Middle frontal gyrus (tissue), 1 donor: ENCODE data around the gene GNAI2.
"Not testable (repeated sequence)": the region's sequence is repeated elsewhere in the genome, so short reads cannot be mapped to it uniquely, and the experiment has no call there.

Experiments used
- DNase-seq: peaks from one replicate; pipeline ENCODE4 v3.0.0-alpha.2; 2015; ENCODE audit warnings: low spot score; ENCODE audit errors: extremely low spot score

Gene GNAI2

DNA sequence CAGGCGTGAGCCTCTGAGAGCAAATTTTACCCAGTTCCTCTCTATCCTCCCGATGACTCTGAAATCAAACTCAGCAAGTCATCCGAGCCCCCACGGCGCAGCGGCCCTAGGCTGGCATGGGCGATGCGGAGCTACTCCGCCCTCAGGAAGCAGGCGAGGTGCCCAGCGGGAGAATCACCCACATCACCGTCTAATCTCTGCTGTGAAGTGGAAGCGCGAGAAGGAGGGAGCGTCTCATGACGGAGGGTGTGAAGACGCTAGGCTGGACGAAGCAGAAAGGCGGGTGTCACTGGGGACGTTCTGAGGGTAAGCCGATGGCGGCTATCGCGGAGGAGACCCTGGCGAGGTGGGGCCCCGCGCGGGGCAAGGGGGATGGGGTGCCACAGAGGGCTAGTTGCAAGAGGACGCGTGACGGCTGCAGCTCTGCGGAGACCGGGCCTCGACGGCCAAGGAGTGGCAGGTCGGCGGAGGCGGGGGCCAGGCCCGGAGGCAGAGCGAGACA, 9.1 kb upstream of the GNAI2 start:
- no peak for DNase-seq

GRCh38 chr3:50227390-50228183, 8.4 kb upstream of the GNAI2 start:
- peak; percentile 86 for DNase-seq

DNA sequence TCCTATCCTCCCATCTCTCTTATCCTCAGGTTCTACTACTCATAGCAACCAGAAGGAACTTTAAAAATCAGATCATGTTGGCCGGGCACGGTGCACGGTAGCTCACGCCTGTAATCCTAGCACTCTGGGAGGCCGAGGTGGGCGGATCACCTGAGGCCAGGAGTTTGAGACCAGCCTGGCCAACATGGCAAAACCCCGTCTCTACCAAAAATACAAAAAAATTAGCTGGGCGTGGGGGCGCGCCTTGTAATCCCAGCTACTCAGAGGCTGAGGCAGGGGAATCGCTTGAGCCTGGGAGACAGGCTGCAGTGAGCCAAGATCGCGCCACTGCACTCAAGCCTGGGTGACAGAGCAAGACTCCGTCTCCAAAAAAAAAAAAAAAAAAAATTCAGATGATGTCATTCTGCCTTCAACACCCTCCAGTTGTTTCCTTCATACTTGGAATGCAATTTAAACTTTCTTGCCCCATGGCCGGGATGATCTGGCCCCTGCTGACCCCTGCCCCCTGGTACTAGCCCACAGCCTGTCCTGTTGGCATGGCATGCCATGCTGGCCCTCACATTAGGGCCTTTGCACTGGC, 7.7 kb upstream of the GNAI2 start:
- not testable (repeated sequence) for DNase-seq

DNA sequence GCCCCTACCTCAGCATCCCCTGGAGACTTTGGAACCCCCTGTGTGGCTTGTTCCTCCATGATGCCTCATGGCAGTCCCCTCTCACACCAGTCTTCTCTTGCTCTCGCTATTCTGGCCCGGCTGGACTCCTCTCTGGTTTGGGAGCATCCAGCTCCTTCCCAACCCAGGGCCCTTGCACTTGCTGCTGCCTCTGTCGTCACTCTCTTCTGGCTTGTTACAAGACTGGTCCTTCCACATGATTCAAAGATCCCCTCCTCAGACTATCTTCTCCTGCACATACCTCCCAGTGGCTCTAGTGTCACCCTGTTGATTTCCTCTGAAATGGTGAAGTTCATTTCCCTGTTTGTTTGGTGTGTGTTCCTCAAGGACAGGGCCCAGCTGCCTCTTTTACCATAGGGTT, 6.5 kb upstream of the GNAI2 start:
- no peak for DNase-seq

- no peak for DNase-seq
Observed at GRCh38 chr3:50230104-50230793, 5.8 kb upstream of the GNAI2 start.

DNA sequence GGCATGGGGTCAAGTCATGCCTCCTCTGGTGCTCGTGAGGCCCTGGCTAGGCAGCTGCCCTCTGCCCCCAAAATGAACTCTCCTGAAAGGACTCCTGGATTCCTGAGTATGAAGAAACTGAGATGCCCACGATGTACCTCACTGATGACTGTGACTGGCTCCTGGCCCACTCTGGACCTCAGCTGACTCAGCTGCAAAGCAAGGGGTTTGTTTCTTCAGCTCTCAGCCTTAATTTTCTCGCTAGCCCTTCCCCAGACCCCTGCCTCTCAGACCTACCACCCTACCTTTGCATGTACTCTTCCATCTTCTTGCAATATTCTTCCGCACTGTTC, 5.2 kb upstream of the GNAI2 start:
- no peak for DNase-seq

DNA sequence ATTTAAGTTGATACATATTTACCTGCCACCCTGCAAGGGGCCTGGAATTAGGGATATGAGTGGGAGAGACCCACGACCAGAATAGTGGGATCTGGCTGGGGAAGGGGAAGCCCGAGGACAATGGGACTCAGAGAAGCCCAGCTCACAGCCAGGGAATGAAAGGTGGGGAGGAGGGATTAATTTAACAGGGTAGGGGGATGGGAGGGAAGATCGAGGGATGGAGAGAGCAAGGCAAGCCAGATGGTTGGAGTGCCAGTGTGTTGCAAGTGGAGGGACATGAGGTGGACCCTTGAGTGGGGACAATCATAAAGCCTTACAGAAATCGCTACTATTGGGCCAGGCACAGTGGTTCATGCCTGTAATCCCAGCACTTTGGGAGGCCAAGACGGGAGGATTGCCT, 4.4 kb upstream of the GNAI2 start:
- DNase-seq = no peak

- DNase-seq = no peak
Observed at GRCh38 chr3:50232303-50232702, 3.7 kb upstream of the GNAI2 start.

- DNase-seq = no peak
Observed at GRCh38 chr3:50233176-50233575, 2.8 kb upstream of the GNAI2 start.

DNA sequence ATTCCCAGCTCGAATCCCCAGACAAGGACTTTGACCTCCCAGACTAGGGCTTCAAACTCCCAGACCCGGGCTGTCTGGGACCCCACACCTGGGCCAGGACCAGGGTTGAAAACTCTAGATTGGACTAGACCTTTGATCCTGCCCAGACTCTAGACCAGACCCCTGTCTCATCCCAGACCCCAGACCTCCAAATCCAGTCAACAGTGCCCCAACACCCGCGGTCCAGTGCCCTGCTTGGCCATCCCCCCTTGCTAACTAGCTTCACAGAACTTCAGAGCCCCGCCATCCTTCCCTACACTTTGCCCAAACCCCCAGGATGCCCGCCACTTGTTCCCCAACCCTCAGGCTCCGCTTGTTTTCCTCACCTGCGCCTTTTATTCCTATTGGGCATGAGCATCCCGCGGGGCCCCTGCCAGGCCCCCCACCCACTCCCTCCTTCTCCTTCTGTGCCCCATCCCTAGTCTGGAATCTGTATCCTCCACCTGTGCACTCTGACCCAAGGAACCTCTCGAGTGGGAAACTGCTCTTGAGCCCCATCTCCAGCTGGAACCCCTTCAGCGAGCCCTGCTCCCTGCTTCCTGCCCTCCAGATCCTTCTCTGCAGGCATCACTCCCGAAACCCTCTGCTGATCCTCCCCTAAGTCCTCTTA, 604 bp downstream of the GNAI2 start:
- no peak for DNase-seq

DNA sequence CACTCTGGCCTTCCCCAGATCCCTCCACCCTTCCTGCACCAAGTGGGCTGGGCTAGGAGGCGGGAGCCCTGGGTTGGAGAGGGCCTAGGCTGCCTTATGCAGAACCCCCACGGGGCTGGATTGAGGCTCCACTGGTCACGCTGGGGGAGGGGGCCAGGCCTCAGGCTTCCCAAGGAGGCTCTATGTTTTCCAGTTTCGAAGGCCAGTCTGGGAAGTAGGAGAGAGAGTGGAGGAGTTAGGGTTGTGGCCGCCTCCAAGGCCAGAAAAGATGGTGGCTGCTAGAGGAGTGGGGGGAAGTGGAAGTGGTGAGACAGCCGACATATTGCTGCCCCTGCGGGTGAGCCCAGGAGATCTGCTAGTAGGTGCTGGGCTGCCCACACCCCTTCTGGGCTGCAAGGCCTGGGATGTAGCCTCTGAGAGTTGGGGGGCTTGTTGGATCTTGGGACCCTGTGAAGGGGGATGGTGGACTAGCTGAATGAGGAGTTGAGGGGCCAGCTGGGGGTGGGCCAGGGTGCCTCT, 1.2 kb downstream of the GNAI2 start:
- DNase-seq = no peak

DNA sequence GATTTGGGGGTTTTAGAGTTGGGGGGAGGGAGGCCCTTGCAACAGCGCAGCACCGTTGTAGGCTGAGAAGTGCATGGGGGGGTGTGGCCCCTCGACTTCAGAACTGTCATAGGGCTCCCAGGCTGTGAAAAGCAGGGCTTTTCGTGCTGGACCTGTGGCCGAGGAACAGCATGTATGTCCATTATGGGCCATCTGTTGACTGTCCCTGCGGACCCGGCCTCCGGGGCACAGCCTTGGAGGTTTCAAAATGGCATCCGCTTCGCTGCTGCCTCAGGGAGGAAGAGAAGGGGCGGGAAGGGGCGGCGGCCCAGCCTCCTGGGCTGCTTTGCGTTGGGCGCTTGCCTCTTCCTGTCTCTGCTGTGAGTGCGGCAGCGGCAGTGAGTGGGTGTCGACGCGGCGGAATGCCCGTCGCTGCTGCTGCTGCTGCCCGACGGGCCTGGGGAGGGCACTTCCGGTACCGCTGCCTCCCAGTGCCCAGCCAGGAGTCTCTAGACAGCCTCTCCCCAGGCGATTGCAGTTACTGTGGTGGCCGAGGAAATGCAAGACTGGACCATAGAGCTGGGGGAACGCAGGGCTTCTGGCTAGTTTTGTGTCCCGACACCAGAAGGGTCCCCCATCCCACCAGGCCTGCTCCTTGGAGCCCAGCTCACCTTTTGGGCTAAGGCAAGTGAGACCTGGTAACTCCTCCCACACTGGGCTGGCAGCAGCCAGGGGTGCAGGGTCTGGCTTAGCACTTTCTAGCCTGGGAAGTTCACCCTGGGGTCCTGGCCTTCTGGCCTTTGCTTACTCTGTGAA, 1.9 kb downstream of the GNAI2 start:
- no peak for DNase-seq

- DNase-seq = no peak
Observed at GRCh38 chr3:50238549-50239026, 2.6 kb downstream of the GNAI2 start.

- no peak for DNase-seq
Observed at GRCh38 chr3:50239649-50240048, 3.6 kb downstream of the GNAI2 start.

GRCh38 chr3:50241163-50241562, 5.2 kb downstream of the GNAI2 start:
- DNase-seq = no peak

DNA sequence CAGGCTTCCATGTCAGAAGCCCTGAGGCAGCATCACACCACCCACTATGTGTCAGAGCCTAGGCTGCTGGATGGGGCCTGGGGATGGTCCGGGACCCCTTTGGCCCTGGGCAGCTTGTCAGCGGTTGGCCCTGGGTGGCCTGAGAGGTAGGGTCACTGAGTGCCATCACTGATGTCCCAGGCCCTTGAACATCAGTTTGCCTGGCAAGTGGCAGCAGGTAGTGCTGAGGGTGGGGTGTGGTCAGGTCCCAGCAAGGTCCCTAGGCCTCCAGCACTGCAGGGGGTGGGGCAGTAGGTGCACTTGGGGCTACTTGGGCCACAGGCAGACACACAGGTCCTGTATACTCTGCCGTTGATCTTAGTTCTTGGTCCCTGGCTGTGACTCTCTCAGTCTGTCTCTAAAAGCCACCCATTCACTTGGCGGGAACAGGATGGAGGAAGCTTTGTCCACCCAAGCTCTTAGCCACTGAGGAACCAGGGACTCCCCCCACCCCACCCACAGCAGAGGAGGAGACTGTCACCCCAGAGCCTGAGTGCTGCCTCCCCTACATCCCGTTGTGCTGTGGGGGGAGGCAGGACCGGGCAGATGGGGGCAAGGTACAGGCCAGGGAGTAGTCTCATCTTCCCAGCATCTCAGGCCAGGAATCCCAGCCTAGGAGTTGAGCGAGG, 5.8 kb downstream of the GNAI2 start:
- no peak for DNase-seq

DNA sequence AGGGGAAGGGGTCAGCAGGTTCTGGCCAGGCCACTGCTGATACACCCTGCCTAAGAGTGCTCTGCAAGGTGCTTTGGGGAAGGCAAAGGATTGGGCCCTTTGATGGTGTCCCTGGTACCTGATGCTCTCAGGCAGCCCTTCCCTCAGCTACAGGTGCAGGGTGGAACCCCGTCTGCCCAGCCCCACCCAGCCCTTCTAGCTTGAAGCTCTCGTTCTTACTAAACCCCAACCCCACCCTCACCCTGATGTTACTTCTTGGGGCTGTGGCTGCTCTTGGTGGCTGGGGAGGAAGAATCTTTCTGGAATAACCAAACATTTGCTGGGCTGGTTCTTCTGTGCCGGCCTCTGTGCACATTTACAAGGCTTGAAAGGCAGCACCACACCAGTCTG, 6.4 kb downstream of the GNAI2 start:
- no peak for DNase-seq

GRCh38 chr3:50242851-50243542, 7.0 kb downstream of the GNAI2 start:
- DNase-seq = no peak

GRCh38 chr3:50243543-50243895, 7.5 kb downstream of the GNAI2 start:
- DNase-seq = no peak

GRCh38 chr3:50244813-50245212, 8.8 kb downstream of the GNAI2 start:
- not testable (repeated sequence) for DNase-seq
